OCI-LY7 (cell line): ENCODE data around the gene MAP6. TPM values are rescaled to one million over a fixed set of nuclear protein-coding genes. Genes with fewer than 3 reads are reported as not detected.

ENCODE experiments used
- BruUV-seq: library from RNA; stranded (reverse); fragments of 400-500 nt; replicated peaks from 2 replicates; lab custom pipeline; 2021; lab: Mats Ljungman, UMichigan
- CTCF ChIA-PET: fragments of 300-600 bp; sonication (Branson Sonifier 250); formaldehyde crosslinking; loops from one replicate; lab custom pipeline; 2022; ENCODE audit warnings: antibody characterized with exemption; ENCODE audit not compliant: unreplicated experiment; lab: Charles Lee
- POLR2A ChIA-PET: fragments of 300-600 bp; sonication (Branson Sonifier 250); formaldehyde crosslinking; loops from one replicate; lab custom pipeline; 2022; ENCODE audit warnings: antibody characterized with exemption; lab: Charles Lee
- DNase-seq: peaks from one replicate; pipeline ENCODE4 v3.0.0-alpha.2; 2015; ENCODE audit warnings: low spot score
- H2AFZ ChIP-seq: fragments of 200-600 bp; sonication (generic), shearing (Covaris generic); 2 replicates; pipeline ENCODE4 v1.6.1; 2014; ENCODE audit warnings: mild to moderate bottlenecking, antibody characterized with exemption, low read length, moderate library complexity
- H3K27ac ChIP-seq: fragments of 200-600 bp; sonication (generic); 2 replicates; pipeline ENCODE4 v1.5.1; 2014; ENCODE audit warnings: mixed run types, low read depth, mild to moderate bottlenecking, moderate library complexity, low read length, inconsistent platforms; ENCODE audit not compliant: poor library complexity, severe bottlenecking
- H3K36me3 ChIP-seq: fragments of 200-600 bp; sonication (generic); 2 replicates; pipeline ENCODE4 v1.6.1; 2014; ENCODE audit warnings: mild to moderate bottlenecking, antibody characterized with exemption, low read length, moderate library complexity, mixed read lengths; ENCODE audit not compliant: insufficient read depth
- H3K4me1 ChIP-seq: fragments of 200-600 bp; sonication (generic); 2 replicates; pipeline ENCODE4 v1.5.1; 2014; ENCODE audit warnings: mild to moderate bottlenecking, low read length; ENCODE audit not compliant: insufficient read depth, poor library complexity, severe bottlenecking
- H3K4me2 ChIP-seq: fragments of 200-600 bp; sonication (generic); 2 replicates; pipeline ENCODE4 v1.6.1; 2014; ENCODE audit warnings: mild to moderate bottlenecking, low read length
- H3K4me3 ChIP-seq: fragments of 200-600 bp; sonication (generic); 2 replicates; pipeline ENCODE4 v1.5.1; 2014; ENCODE audit warnings: mild to moderate bottlenecking, low read depth, low read length; ENCODE audit not compliant: poor library complexity, severe bottlenecking
- H3K79me2 ChIP-seq: fragments of 200-600 bp; sonication (generic); 2 replicates; pipeline ENCODE4 v1.6.1; 2016; ENCODE audit warnings: low read depth, mild to moderate bottlenecking, low read length, moderate library complexity, mixed read lengths; ENCODE audit not compliant: insufficient read depth
- H3K9me2 ChIP-seq: fragments of 200-600 bp; sonication (generic); 2 replicates; pipeline ENCODE4 v1.6.1; 2016; ENCODE audit warnings: mild to moderate bottlenecking, low read length, mixed read lengths; ENCODE audit not compliant: insufficient read depth
- H3K9me3 ChIP-seq: fragments of 200-600 bp; sonication (generic); 2 replicates; pipeline ENCODE4 v1.6.1; 2014; ENCODE audit warnings: mild to moderate bottlenecking, mixed run types, low read length, mixed read lengths
- H4K20me1 ChIP-seq: fragments of 200-600 bp; sonication (generic); 2 replicates; pipeline ENCODE4 v1.6.1; 2014; ENCODE audit warnings: mild to moderate bottlenecking, antibody characterized with exemption, low read length, moderate library complexity, mixed read lengths; ENCODE audit not compliant: insufficient read depth
- EZH2phosphoT487 ChIP-seq: fragments of 200-600 bp; sonication (generic); IDR thresholded peaks from 2 replicates; pipeline ENCODE4 v1.6.1; 2018; ENCODE audit warnings: low read depth, borderline replicate concordance, mild to moderate bottlenecking, mixed run types, antibody characterized with exemption, low read length, moderate library complexity, mixed read lengths
- intact Hi-C: fragments of 100-400 bp; cut with micrococcal nuclease; formaldehyde crosslinking; loops from one replicate; pipeline ENCODE4 v1.10.0; 2022; ENCODE audit not compliant: unreplicated experiment
- total RNA-seq, 2 experiments: library from RNA; depleted of rRNA in 1 of 2; stranded (reverse); fragments of >200 nt in 1 of 2; shearing (Covaris generic) in 1 of 2; gene quantifications; 2 replicates each; pipeline ENCODE4 v1.2.3, GENCODE V29; 2014 to 2022
- TF ChIP-seq, protein P1 (sequence below): fragments of 200-600 bp; sonication (generic); conservative IDR thresholded peaks from 2 replicates; pipeline ENCODE4 v1.5.1; 2014; ENCODE audit warnings: mild to moderate bottlenecking, antibody characterized with exemption, low read length, moderate library complexity, mixed read lengths

MAP6 gene
- total RNA-seq, 2 experiments from 2014 or later, result not detected

DNA sequence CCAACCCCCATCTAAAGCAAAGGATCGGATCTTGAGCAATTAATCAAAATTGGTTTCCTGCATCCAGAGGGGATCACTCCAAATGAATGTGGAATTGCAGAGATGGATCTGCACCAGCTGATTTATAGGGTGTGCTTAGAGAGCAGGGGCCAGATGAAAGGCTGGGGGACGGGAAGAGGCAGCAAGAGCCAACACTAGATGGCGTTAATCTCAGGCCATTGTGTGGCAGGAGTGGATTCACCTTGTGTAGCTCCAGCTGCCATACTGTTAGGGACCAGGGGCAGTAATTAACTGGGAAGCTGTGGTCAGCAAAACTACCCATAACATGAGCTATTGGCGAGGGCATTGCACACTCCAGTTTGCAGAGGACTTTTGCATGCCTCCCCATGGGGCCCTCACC is 71.2 kb downstream of the MAP6 start:
- Histone ChIP-seq H3K36me3 (no peaks in the 10 kb centered on the region), H3K9me2 (no peaks in the 10 kb centered on the region), H3K27ac (no peak overlapping the region), H3K79me2 (no peaks in the 10 kb centered on the region), H3K4me3 (no peak overlapping the region), H3K4me1 (peaks cover 6% of the 10 kb centered on the region), H4K20me1 (no peaks in the 10 kb centered on the region), H3K4me2 (no peak overlapping the region), H2AFZ (no peak overlapping the region), H3K9me3 (no peaks in the 10 kb centered on the region)
- intact Hi-C loops, result loop anchor here (5.0 kb wide), 1 partner anchor 170 kb away; the partner anchor contains the start of gene DGAT2
- TF ChIP-seq EZH2phosphoT487, result no peak
- TF ChIP-seq, protein P1, sequence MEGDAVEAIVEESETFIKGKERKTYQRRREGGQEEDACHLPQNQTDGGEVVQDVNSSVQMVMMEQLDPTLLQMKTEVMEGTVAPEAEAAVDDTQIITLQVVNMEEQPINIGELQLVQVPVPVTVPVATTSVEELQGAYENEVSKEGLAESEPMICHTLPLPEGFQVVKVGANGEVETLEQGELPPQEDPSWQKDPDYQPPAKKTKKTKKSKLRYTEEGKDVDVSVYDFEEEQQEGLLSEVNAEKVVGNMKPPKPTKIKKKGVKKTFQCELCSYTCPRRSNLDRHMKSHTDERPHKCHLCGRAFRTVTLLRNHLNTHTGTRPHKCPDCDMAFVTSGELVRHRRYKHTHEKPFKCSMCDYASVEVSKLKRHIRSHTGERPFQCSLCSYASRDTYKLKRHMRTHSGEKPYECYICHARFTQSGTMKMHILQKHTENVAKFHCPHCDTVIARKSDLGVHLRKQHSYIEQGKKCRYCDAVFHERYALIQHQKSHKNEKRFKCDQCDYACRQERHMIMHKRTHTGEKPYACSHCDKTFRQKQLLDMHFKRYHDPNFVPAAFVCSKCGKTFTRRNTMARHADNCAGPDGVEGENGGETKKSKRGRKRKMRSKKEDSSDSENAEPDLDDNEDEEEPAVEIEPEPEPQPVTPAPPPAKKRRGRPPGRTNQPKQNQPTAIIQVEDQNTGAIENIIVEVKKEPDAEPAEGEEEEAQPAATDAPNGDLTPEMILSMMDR, result peak; percentile 84
- POLR2A ChIA-PET, result interaction anchor here (0.6 to 1.4 kb wide), 2 partner anchors 10 to 154 kb away, joined by 3 to 5 read pairs; no protein-coding TSS in a partner anchor
- BruUV-seq, result no TSS peak
- CTCF ChIA-PET, result interaction anchor here (0.6 kb wide), 1 partner anchor 22 kb away, joined by 3 read pairs; no protein-coding TSS in a partner anchor
- peak; percentile 39 for DNase-seq

DNA sequence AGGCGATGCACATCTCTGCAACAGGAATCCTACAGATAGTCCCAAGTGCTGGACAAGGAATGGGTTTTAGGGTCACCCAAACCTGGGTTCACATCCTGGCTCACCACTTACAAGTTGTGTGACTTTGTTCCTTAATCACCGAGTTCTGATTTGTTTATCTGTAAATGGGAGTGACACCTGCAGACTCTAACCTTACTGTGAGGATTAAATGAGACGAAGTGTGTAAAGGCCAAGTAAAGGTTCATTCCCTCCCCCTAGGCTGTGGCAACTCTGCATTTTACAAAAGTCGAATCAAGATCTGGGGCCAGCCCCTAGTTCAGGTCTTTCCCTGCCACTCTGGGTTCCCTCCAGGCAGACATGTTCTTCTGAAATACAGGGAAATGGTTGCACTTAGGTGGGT is 71.9 kb downstream of the MAP6 start:
- H3K4me1 ChIP-seq, result peaks cover 6% of the 10 kb centered on the region
- no peak overlapping the region for H3K4me2 ChIP-seq
- intact Hi-C loops, result loop anchor here (5.0 kb wide), 1 partner anchor 170 kb away; the partner anchor contains the start of gene DGAT2
- no peak overlapping the region for H3K27ac ChIP-seq
- no peak overlapping the region for H3K4me3 ChIP-seq
- ChIA-PET POLR2A (no interaction called here), CTCF (no interaction called here)
- BruUV-seq, result no TSS peak
- H3K9me2 ChIP-seq, result no peaks in the 10 kb centered on the region
- H3K9me3 ChIP-seq, result no peaks in the 10 kb centered on the region
- TF ChIP-seq, protein P1, result no peak
- TF ChIP-seq EZH2phosphoT487, result no peak
- no peaks in the 10 kb centered on the region for H3K36me3 ChIP-seq
- no peaks in the 10 kb centered on the region for H3K79me2 ChIP-seq
- no peak overlapping the region for H2AFZ ChIP-seq
- H4K20me1 ChIP-seq, result no peaks in the 10 kb centered on the region
- no peak for DNase-seq

DNA sequence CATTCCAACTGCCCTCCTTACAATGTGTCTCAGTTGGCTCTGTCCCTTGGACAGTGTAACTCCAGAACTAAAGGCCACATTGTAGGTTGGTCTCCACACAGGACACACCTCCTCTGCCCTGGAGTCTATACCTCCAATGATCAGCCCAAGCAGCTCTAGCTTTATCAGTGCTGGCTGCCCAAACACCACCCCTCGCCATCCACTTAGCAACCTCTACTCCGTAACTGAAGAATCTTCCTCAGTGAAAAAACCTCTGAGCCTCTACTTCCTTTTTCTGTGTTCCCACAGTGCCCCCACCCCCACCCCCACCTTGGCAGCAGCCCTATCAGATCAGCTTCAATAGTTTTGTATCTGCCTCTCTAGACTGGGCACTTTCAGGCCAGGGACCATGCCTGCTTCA is 73.4 kb downstream of the MAP6 start:
- intact Hi-C loops, result loop anchor here (5.0 kb wide), 1 partner anchor 172 kb away; the partner anchor contains the start of gene DGAT2
- Histone ChIP-seq H4K20me1 (no peaks in the 10 kb centered on the region), H3K4me3 (no peak overlapping the region), H3K9me2 (no peaks in the 10 kb centered on the region), H3K4me2 (no peak overlapping the region), H2AFZ (no peak overlapping the region), H3K9me3 (no peaks in the 10 kb centered on the region), H3K4me1 (peaks cover 6% of the 10 kb centered on the region), H3K79me2 (no peaks in the 10 kb centered on the region), H3K27ac (no peak overlapping the region), H3K36me3 (no peaks in the 10 kb centered on the region)
- ChIA-PET POLR2A (interaction anchor here (0.6 kb wide), 2 partner anchors 179 to 285 kb away, joined by 3 read pairs; no protein-coding TSS in a partner anchor), CTCF (interaction anchor here (0.8 to 0.9 kb wide), 2 partner anchors 9 to 11 kb away, joined by 3 read pairs; no protein-coding TSS in a partner anchor)
- BruUV-seq, result no TSS peak
- DNase-seq, result no peak
- TF ChIP-seq, protein P1, result no peak
- no peak for TF ChIP-seq EZH2phosphoT487
